PFSK-1 (cell line): ENCODE results near the gene MTG1.

Experiments used
- FOXP2 ChIP-seq: optimal IDR thresholded peaks from 2 replicates; pipeline ENCODE3; 2011; ENCODE audit warnings: borderline replicate concordance, control low read depth, inconsistent platforms; ENCODE audit not compliant: insufficient read depth; ENCODE audit errors: extremely low read length, extremely low read depth
- POLR2AphosphoS5 ChIP-seq: IDR thresholded peaks from 2 replicates; pipeline ENCODE4 v1.6.1; 2012; ENCODE audit warnings: low read depth, mild to moderate bottlenecking, control low read depth, low read length, moderate library complexity
- SIN3A ChIP-seq: IDR thresholded peaks from 2 replicates; pipeline ENCODE4 v1.6.1; 2012; ENCODE audit warnings: mild to moderate bottlenecking, low read length, moderate library complexity, borderline replicate concordance; ENCODE audit not compliant: insufficient read depth
- TAF1 ChIP-seq: IDR thresholded peaks from 2 replicates; pipeline ENCODE4 v1.6.1; 2012; ENCODE audit warnings: low read length, control low read depth, borderline replicate concordance; ENCODE audit not compliant: insufficient read depth
- TF ChIP-seq, protein P1 (sequence below), 2 experiments: IDR thresholded peaks; 2 replicates each; pipeline versions ENCODE4 v1.6.1 to v1.8.0; 2011 to 2012; ENCODE audit warnings: low read depth in 2 of 2, low read length in 2 of 2, control low read depth in 1 of 2, inconsistent platforms in 1 of 2, mild to moderate bottlenecking in 1 of 2, moderate library complexity in 1 of 2; ENCODE audit not compliant: insufficient read depth in 1 of 2

MTG1 gene

DNA sequence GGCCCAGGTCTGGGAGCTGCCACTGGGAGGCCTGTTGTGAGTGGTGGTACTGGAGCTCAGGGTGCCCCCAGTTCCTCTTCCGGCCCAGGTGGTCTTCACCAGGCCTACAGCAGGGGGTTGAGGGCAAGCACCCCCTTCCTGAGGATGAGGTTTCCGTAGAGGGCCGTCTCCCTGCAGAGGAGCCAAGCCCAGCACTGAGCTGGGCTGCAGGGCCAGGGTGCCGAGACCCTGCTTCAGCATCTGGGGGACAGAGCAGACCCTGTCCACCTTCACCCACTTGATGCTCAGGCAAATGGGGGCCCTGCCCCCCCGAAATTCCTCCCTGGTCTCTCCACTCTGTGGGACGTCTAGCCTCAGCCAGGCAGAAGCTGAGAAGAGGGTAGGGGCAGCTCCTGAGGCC is 38.7 kb upstream of the MTG1 start:
- TF ChIP-seq POLR2AphosphoS5, result no peak
- TF ChIP-seq FOXP2, result no peak
- TF ChIP-seq SIN3A, result no peak
- TF ChIP-seq, protein P1, sequence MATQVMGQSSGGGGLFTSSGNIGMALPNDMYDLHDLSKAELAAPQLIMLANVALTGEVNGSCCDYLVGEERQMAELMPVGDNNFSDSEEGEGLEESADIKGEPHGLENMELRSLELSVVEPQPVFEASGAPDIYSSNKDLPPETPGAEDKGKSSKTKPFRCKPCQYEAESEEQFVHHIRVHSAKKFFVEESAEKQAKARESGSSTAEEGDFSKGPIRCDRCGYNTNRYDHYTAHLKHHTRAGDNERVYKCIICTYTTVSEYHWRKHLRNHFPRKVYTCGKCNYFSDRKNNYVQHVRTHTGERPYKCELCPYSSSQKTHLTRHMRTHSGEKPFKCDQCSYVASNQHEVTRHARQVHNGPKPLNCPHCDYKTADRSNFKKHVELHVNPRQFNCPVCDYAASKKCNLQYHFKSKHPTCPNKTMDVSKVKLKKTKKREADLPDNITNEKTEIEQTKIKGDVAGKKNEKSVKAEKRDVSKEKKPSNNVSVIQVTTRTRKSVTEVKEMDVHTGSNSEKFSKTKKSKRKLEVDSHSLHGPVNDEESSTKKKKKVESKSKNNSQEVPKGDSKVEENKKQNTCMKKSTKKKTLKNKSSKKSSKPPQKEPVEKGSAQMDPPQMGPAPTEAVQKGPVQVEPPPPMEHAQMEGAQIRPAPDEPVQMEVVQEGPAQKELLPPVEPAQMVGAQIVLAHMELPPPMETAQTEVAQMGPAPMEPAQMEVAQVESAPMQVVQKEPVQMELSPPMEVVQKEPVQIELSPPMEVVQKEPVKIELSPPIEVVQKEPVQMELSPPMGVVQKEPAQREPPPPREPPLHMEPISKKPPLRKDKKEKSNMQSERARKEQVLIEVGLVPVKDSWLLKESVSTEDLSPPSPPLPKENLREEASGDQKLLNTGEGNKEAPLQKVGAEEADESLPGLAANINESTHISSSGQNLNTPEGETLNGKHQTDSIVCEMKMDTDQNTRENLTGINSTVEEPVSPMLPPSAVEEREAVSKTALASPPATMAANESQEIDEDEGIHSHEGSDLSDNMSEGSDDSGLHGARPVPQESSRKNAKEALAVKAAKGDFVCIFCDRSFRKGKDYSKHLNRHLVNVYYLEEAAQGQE (IDR thresholded peaks at IDR 0.05; ENCODE audit: insufficient read depth in 1 of 2, low read depth in 2 of 2, low read length in 2 of 2), result no peak
- no peak for TF ChIP-seq TAF1

DNA sequence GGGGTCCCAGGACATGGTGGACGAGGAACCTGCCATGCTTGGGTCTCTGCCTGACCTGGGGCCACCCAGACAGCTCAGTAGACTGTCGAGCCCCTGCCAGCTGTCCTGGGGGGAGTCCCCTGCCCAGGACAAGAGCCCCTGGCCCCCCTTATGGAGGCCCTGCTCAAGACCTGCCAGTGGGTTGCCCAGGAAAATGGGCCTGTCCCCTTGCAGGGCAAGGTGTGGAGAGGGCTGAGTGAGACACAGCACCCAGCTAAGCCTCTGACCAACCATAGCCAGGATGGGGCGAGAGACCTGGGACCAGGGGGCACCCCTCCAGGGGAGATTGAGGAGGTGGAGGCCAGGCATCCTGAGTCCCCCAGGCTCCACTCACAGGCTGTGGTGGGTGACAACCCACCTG is 38.0 kb upstream of the MTG1 start:
- TF ChIP-seq FOXP2 (no peak), SIN3A (no peak), POLR2AphosphoS5 (no peak), TAF1 (no peak)
- TF ChIP-seq, protein P1 (IDR thresholded peaks at IDR 0.05; ENCODE audit: insufficient read depth in 1 of 2, low read depth in 2 of 2, low read length in 2 of 2), result no peak

DNA sequence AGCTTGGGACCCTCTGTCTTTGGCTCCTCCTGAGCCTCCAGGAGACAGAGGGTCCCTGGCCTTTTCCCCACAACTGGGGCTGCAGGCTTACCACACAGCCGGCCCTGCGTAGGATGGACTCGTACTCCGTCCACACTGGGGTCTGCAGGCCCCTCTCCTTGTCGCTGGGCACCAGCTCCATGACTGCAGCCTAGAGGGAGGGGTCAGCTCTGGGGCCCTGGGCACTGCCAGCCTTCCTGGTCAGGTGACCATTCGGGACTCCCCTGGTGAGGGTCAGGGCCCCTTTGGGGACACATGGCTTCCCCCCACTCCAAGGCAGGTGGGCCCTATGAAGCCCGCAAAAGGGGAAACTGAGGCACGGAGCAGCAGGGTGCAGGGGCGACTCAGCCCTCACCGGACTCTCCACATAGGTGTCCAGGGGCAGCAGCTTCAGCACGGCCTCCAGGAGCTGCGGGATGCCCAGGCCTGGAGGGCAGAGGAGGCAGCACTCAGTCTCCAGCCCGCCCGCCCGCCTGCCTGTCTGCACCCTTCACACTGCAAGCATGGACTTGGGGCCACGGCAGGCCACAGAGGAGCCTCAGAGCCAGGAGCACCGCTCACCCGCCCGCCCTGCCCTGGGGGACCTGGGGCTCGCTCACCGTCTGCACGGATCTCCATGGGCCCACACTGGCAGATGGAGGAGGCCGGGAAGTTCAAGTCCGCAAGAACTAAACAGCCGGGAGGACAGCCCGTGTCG is 37.2 kb upstream of the MTG1 start:
- TF ChIP-seq SIN3A (no peak), FOXP2 (no peak), TAF1 (no peak), POLR2AphosphoS5 (no peak)
- TF ChIP-seq, protein P1 (IDR thresholded peaks at IDR 0.05; ENCODE audit: insufficient read depth in 1 of 2, low read depth in 2 of 2, low read length in 2 of 2), result no peak

DNA sequence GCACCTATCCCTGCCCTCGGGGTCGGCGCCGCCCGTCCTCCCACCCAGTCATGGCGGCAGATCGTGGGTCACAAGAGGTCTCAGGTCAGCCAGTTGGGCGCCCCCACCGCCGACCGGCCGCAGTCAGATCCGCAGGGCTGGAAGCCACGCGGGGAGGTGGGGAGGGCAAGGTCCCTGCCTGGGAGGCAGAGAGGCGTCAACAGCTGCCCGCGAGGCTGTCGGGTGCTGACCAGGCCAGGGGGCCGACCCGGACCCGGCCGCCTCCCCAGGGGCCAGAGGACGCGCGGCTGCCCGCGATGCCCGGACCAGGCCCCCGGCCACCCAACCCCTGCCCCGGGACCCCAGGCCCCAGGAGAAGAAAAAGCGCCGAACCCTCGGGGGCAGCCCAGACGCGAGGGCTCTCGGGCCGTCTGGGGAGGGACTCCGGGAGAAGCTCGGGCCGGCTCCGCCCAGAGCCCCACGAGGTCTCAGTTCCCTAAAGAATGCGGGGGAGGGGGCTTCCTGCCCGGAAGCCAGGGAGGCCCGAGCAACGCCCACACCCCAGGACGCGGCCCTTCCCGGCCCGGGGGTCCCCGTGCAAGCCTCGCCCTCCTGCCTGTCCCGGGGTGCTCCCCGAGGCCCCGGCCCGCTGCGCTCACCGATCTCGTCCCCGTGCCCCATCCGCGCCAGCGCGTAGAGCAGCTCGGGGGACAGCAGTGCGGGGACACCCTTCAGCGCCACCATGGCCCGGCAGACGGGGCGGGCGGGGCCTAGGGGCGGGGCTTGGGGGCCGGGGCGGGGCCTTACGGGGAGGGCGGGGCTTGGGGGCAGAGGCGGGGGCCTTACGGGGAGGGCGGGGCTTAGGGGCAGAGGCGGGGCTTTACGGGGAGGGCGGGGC is 36.4 kb upstream of the MTG1 start, which contains the start of gene FUOM:
FUOM (minus strand) TSS at position 735 of the 877 bp plus-strand sequence; CDS start at position 723, 12 bp downstream.
- no peak for TF ChIP-seq SIN3A
- no peak for TF ChIP-seq FOXP2
- no peak for TF ChIP-seq TAF1
- no peak for TF ChIP-seq POLR2AphosphoS5
- TF ChIP-seq, protein P1 (IDR thresholded peaks at IDR 0.05; ENCODE audit: insufficient read depth in 1 of 2, low read depth in 2 of 2, low read length in 2 of 2), result no peak
